Endothelial cell of umbilical vein (primary cell): ENCODE measurements around the gene COL23A1. TPM values are rescaled to one million over a fixed set of nuclear protein-coding genes. Genes with fewer than 3 reads are reported as not detected.

ENCODE experiments used
- BruUV-seq: library from RNA; stranded (reverse); fragments of 400-500 nt; replicated peaks from 2 replicates; lab custom pipeline; 2021; lab: Mats Ljungman, UMichigan
- CTCF ChIA-PET: fragments of 300-600, 350-600 bp; sonication (Branson Sonifier 250); formaldehyde crosslinking; loops from one replicate; lab custom pipeline; 2021; ENCODE audit warnings: antibody characterized with exemption, inconsistent platforms; lab: Charles Lee
- POLR2A ChIA-PET: fragments of 300-600, 350-600 bp; sonication (Branson Sonifier 250); formaldehyde crosslinking; loops from one replicate; lab custom pipeline; 2021; ENCODE audit warnings: antibody characterized with exemption, inconsistent platforms; lab: Charles Lee
- DNase-seq: peaks from one replicate; pipeline ENCODE4 v3.0.0-alpha.2; 2011; ENCODE audit warnings: low read depth, low spot score
- FAIRE-seq: peaks from 2 replicates; lab custom pipeline; 2011; peaks lifted over from hg19 to GRCh38; lab: Jason Lieb, UNC
- H2AFZ ChIP-seq: 2 replicates; pipeline ENCODE4 v1.6.0; 2012; ENCODE audit warnings: low read depth, low read length, control low read depth, inconsistent platforms
- H3K27ac ChIP-seq: 2 replicates; pipeline ENCODE4 v1.5.1; 2011; ENCODE audit warnings: low read depth, mild to moderate bottlenecking, control low read depth, low read length, moderate library complexity; ENCODE audit not compliant: insufficient read depth
- H3K27me3 ChIP-seq, 2 experiments: 2 replicates each; pipeline versions ENCODE4 v1.6.0 to v1.6.1; 2011; ENCODE audit warnings: low read length in 2 of 2, mixed read lengths in 1 of 2; ENCODE audit not compliant: control insufficient read depth in 2 of 2, insufficient read depth in 2 of 2
- H3K36me3 ChIP-seq, 2 experiments: 2 replicates in 1 of 2; 3 replicates in 1 of 2; pipeline ENCODE4 v1.5.1; 2011; ENCODE audit warnings: low read length in 2 of 2, mild to moderate bottlenecking in 1 of 2, moderate library complexity in 1 of 2; ENCODE audit not compliant: control insufficient read depth in 2 of 2, insufficient read depth in 2 of 2; ENCODE audit errors: extremely low read depth in 1 of 2
- H3K4me1 ChIP-seq: 3 replicates; pipeline ENCODE4 v1.5.1; 2011; ENCODE audit warnings: mild to moderate bottlenecking, low read length; ENCODE audit not compliant: control insufficient read depth, insufficient read depth; ENCODE audit errors: extremely low read depth
- H3K4me2 ChIP-seq: 2 replicates; pipeline ENCODE4 v1.6.1; 2011; ENCODE audit warnings: low read length, control low read depth, mixed read lengths; ENCODE audit not compliant: insufficient read depth
- H3K4me3 ChIP-seq, 3 experiments: fragments of 200-600 bp in 1 of 3; sonication (generic), shearing (Covaris generic) in 1 of 3; replicated peaks in 1 of 3; 2 replicates each; pipeline ENCODE4 v1.5.1; 2011 to 2016; ENCODE audit warnings: control low read depth in 3 of 3, low read length in 3 of 3, mild to moderate bottlenecking in 2 of 3, inconsistent platforms in 1 of 3, low read depth in 1 of 3, moderate library complexity in 1 of 3; ENCODE audit not compliant: insufficient read depth in 1 of 3
- H3K79me2 ChIP-seq: 2 replicates; pipeline ENCODE4 v1.6.0; 2012; ENCODE audit warnings: low read length, inconsistent platforms; ENCODE audit not compliant: control insufficient read depth, insufficient read depth
- H3K9ac ChIP-seq: replicated peaks from 2 replicates; pipeline ENCODE3; 2011; ENCODE audit warnings: low read length, control low read depth; ENCODE audit not compliant: insufficient read depth; ENCODE audit errors: extremely low read depth
- H3K9me1 ChIP-seq: replicated peaks from 3 replicates; pipeline ENCODE4 v1.6.0; 2011; ENCODE audit warnings: mild to moderate bottlenecking, low read length; ENCODE audit not compliant: control insufficient read depth, insufficient read depth; ENCODE audit errors: extremely low read depth
- H3K9me3 ChIP-seq: replicated peaks from 2 replicates; pipeline ENCODE4 v1.5.1; 2012; ENCODE audit warnings: low read length, inconsistent platforms; ENCODE audit not compliant: control insufficient read depth, insufficient read depth
- H4K20me1 ChIP-seq: replicated peaks from 2 replicates; pipeline ENCODE3; 2011; ENCODE audit warnings: mild to moderate bottlenecking, low read length; ENCODE audit not compliant: control insufficient read depth, insufficient read depth; ENCODE audit errors: extremely low read depth
- EZH2 ChIP-seq: IDR thresholded peaks from 2 replicates; pipeline ENCODE4 v1.6.1; 2012; ENCODE audit warnings: borderline replicate concordance, low read depth, mild to moderate bottlenecking, moderate library complexity, low read length, inconsistent platforms; ENCODE audit not compliant: severe bottlenecking
- FOS ChIP-seq: IDR thresholded peaks from 2 replicates; pipeline ENCODE4 v1.6.1; 2011; ENCODE audit warnings: mild to moderate bottlenecking, low read length, moderate library complexity, borderline replicate concordance; ENCODE audit not compliant: insufficient read depth
- GATA2 ChIP-seq: IDR thresholded peaks from 2 replicates; pipeline ENCODE4 v1.7.0; 2011; ENCODE audit warnings: low read depth, mild to moderate bottlenecking, moderate library complexity, mixed read lengths, low read length; ENCODE audit not compliant: insufficient read length, insufficient read depth
- JUN ChIP-seq: IDR thresholded peaks from 2 replicates; pipeline ENCODE4 v1.6.1; 2011; ENCODE audit warnings: borderline replicate concordance, low read depth; ENCODE audit not compliant: insufficient read length, insufficient read depth
- MAX ChIP-seq: IDR thresholded peaks from 2 replicates; pipeline ENCODE4 v1.6.1; 2011; ENCODE audit not compliant: insufficient read depth, insufficient read length
- MYC ChIP-seq: IDR thresholded peaks from one replicate; pipeline ENCODE4 v1.6.1; 2011; ENCODE audit warnings: mild to moderate bottlenecking, low read depth, low read length
- POLR2A ChIP-seq: IDR thresholded peaks from 2 replicates; pipeline ENCODE4 v1.6.1; 2012; ENCODE audit warnings: low read depth, mild to moderate bottlenecking, control low read depth, low read length
- POLR2AphosphoS5 ChIP-seq: IDR thresholded peaks from 2 replicates; pipeline ENCODE4 v1.6.1; 2012; ENCODE audit warnings: low read depth, mild to moderate bottlenecking, control low read depth, low read length, moderate library complexity; ENCODE audit not compliant: insufficient read depth
- dilution Hi-C: fragments of 300-500 bp; cut with MboI; formaldehyde crosslinking; loops from one replicate; pipeline ENCODE4 v1.15.0; 2019; ENCODE audit warnings: low sequenced_read_pairs; ENCODE audit not compliant: extremely low pct_ligation_motif_present
- intact Hi-C: fragments of 100-400 bp; cut with micrococcal nuclease; formaldehyde crosslinking; loops from one replicate; pipeline ENCODE4 v1.10.0; 2022
- polyA plus RNA-seq, 4 experiments: library from polyadenylated mRNA; depleted of rRNA in 3 of 4; stranded (reverse) in 3 of 4; unstranded in 1 of 4; fragments of >200 nt; gene quantifications; 2 replicates each; pipeline versions ENCODE4 v1.2.1 to v1.2.3, GENCODE V29; 2011 to 2012; ENCODE audit warnings: missing spikeins in 1 of 4
- total RNA-seq: library from RNA; stranded (reverse); gene quantifications from 2 replicates; pipeline ENCODE4 v1.2.3, GENCODE V29; 2021
- TF ChIP-seq, protein P1 (sequence below), 2 donors: IDR thresholded peaks; 1 replicate in 1 of 2; 2 replicates in 1 of 2; pipeline ENCODE4 v1.5.1; 2011; ENCODE audit warnings: low read length in 2 of 2, mild to moderate bottlenecking in 2 of 2, moderate library complexity in 2 of 2, control low read depth in 1 of 2, inconsistent platforms in 1 of 2, low read depth in 1 of 2; ENCODE audit not compliant: insufficient read depth in 1 of 2; ENCODE audit errors: extremely low read depth in 1 of 2

Gene COL23A1
- total and polyA plus RNA-seq, 2 donors (not counting 3 experiments of a cell fraction or from before 2014, with no cell fraction given) = not detected

GRCh38 chr5:178328826-178329730 is 261.1 kb downstream of the COL23A1 start:
- CTCF ChIA-PET = no interaction called here

GRCh38 chr5:178327931-178328711 is 262.1 kb downstream of the COL23A1 start:
- TF ChIP-seq POLR2AphosphoS5 (no peak), GATA2 (no peak), FOS (no peak), EZH2 (no peak), JUN (no peak), MYC (no peak), MAX (no peak), POLR2A (no peak)
- TF ChIP-seq, protein P1, sequence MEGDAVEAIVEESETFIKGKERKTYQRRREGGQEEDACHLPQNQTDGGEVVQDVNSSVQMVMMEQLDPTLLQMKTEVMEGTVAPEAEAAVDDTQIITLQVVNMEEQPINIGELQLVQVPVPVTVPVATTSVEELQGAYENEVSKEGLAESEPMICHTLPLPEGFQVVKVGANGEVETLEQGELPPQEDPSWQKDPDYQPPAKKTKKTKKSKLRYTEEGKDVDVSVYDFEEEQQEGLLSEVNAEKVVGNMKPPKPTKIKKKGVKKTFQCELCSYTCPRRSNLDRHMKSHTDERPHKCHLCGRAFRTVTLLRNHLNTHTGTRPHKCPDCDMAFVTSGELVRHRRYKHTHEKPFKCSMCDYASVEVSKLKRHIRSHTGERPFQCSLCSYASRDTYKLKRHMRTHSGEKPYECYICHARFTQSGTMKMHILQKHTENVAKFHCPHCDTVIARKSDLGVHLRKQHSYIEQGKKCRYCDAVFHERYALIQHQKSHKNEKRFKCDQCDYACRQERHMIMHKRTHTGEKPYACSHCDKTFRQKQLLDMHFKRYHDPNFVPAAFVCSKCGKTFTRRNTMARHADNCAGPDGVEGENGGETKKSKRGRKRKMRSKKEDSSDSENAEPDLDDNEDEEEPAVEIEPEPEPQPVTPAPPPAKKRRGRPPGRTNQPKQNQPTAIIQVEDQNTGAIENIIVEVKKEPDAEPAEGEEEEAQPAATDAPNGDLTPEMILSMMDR (IDR thresholded peaks at IDR 0.05; ENCODE audit: extremely low read depth in 1 of 2, insufficient read depth in 1 of 2, low read depth in 1 of 2, low read length in 2 of 2) = no peak
- Histone ChIP-seq H3K9me1 (no peaks in the 10 kb centered on the region), H3K9me3 (no peaks in the 10 kb centered on the region), H3K79me2 (no peaks in the 10 kb centered on the region), H3K36me3 (no peaks in the 10 kb centered on the region), H4K20me1 (no peaks in the 10 kb centered on the region), H3K9ac (no peak overlapping the region), H3K27ac (no peak overlapping the region), H3K27me3 (no peaks in the 10 kb centered on the region), H3K4me2 (no peak overlapping the region), H2AFZ (no peak overlapping the region), H3K4me3 (no peak overlapping the region), H3K4me1 (no peaks in the 10 kb centered on the region)
- ChIA-PET CTCF (no interaction called here), POLR2A (no interaction called here)
- FAIRE-seq = no peak
- no TSS peak for BruUV-seq
- dilution Hi-C loops = no loop called here
- no peak for DNase-seq
- intact Hi-C loops = no loop called here

More at GRCh38 chr5:178328826-178329730, 261.1 kb downstream of the COL23A1 start:
- DNase-seq = no peak
- dilution Hi-C loops (no loop called here), intact Hi-C loops (no loop called here)
- Histone ChIP-seq H3K4me2 (no peak overlapping the region), H2AFZ (no peak overlapping the region), H3K27ac (no peak overlapping the region), H3K4me1 (no peaks in the 10 kb centered on the region), H3K79me2 (no peaks in the 10 kb centered on the region), H3K36me3 (no peaks in the 10 kb centered on the region), H3K27me3 (no peaks in the 10 kb centered on the region), H3K9me1 (no peaks in the 10 kb centered on the region), H3K9me3 (no peaks in the 10 kb centered on the region), H3K9ac (no peak overlapping the region), H4K20me1 (no peaks in the 10 kb centered on the region), H3K4me3 (no peak overlapping the region)
- no TSS peak for BruUV-seq
- no peak for FAIRE-seq
- POLR2A ChIA-PET = no interaction called here
- TF ChIP-seq JUN (no peak), MAX (no peak), EZH2 (no peak)
